ENCODE results near the gene GLDN.

Gene GLDN
- total RNA-seq = 0 reads per million in 4 donors

- no peak for DNase-seq
Measured at GRCh38 chr15:51341366-51342226, at the start of gene GLDN. TSS of gene GLDN (plus strand) at chr15:51341655. CDS start at chr15:51341685, 30 bp downstream.

- no peak for DNase-seq
Measured at GRCh38 chr15:51298620-51299019, 42.8 kb upstream of the GLDN start.

GRCh38 chr15:51299187-51300015 lies 42.1 kb upstream of the GLDN start:
- DNase-seq = no peak

- DNase-seq = no peak
Measured at GRCh38 chr15:51302480-51302879, 39.0 kb upstream of the GLDN start.

- no peak for DNase-seq
Measured at GRCh38 chr15:51303462-51303980, 37.9 kb upstream of the GLDN start.

GRCh38 chr15:51307325-51307724 lies 34.1 kb upstream of the GLDN start:
- no peak for DNase-seq

GRCh38 chr15:51307811-51308210 lies 33.6 kb upstream of the GLDN start:
- DNase-seq = no peak

GRCh38 chr15:51310064-51310463 lies 31.4 kb upstream of the GLDN start:
- no peak for DNase-seq

GRCh38 chr15:51311510-51311909 lies 29.9 kb upstream of the GLDN start:
- no peak for DNase-seq

GRCh38 chr15:51312166-51313073 lies 29.0 kb upstream of the GLDN start:
- DNase-seq = no peak

GRCh38 chr15:51313074-51313393 lies 28.4 kb upstream of the GLDN start:
- DNase-seq = no peak

GRCh38 chr15:51313644-51314280 lies 27.7 kb upstream of the GLDN start:
- no peak for DNase-seq

GRCh38 chr15:51314391-51315337 lies 26.8 kb upstream of the GLDN start:
- DNase-seq = no peak

GRCh38 chr15:51315726-51316125 lies 25.7 kb upstream of the GLDN start:
- DNase-seq = no peak

- no peak for DNase-seq
Measured at GRCh38 chr15:51316636-51317035, 24.8 kb upstream of the GLDN start.

- DNase-seq = no peak
Measured at GRCh38 chr15:51318382-51319150, 22.9 kb upstream of the GLDN start.

GRCh38 chr15:51319539-51319938 lies 21.9 kb upstream of the GLDN start:
- no peak for DNase-seq

GRCh38 chr15:51320843-51321242 lies 20.6 kb upstream of the GLDN start:
- DNase-seq = no peak

- DNase-seq = no peak
Measured at GRCh38 chr15:51321316-51321715, 20.1 kb upstream of the GLDN start.
